ENCODE results near the gene FKBP8.

Gene FKBP8

DNA sequence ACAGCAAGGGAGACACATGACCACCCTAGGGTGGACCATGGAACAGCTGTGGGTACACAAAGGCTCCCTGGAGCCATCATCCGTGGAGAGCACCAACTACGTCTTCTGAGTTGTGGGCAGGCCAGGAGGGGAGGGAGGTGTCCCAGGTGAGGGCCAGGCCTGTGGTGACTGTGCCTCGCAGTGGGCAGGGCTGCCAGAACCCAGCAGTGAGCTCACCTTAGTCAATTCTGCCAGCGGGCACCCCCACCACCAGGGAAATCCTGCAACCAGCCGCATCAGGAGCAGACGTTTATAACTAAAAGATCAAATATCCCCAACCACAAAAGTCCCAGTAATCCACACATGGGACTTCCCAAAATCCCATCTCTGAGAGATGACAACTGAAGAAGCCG lies 41.1 kb downstream of the FKBP8 start:
- DNase-seq (ENCODE audit: low read depth in 2 of 2), result no peak

DNA sequence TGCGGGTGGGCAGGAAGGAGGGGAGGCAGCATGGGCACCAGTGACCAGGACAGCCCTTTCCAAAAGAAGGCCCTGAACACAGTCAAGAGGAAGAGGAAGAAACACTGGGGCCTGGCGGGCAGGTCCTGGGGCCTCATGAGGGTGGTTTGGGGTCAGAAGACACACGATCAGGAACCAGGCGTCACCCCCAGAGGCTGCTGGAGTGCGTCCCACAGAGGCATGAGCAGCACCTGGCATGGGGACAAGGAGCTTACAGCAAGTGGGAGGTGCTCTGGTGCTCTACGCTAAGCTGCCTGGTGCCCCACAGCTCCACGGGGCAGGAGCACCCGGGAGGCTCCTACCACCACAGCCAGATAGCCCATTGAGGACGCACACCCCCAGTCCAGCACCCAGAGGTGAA lies 41.5 kb downstream of the FKBP8 start:
- no peak for DNase-seq (ENCODE audit: low read depth in 2 of 2)

DNA sequence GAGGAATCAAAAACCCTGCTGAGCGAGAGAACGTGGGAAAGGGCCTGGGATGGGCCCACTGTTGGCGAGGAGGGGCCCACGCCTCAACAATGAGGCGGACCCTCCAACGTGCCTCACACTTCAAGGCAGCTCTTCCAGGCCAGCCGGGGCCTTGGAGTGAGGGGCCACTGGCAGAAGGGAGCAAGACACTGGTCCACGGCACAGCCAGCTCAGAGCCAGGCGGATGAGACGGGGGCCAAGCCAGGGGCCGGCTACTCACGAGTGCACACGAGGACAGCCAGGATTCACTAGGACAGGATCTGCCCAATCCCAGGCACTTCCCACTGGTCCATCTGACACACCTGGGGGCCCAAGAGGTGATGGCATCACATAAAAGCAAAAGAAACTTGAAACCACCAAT lies 42.0 kb downstream of the FKBP8 start:
- DNase-seq (ENCODE audit: low read depth in 2 of 2), result no peak

DNA sequence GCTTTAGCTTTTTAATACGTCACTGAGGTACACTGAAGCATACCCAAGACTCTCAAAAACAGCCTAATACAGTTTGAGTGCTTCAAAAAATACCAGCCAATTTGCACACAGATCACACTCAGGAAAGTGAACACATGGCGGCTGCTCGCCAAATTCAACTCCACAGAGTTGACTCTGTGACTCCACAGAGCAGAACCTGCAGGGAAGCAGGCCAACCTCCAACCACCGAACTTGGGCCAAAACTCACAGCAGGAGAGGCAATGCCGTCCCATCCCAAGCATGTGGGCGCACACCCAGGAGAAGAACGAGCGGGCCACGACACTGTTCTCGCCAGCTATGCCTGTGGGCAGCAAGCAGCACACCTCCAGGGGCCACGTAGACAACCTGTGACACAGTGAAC lies 42.6 kb downstream of the FKBP8 start:
- DNase-seq (ENCODE audit: low read depth in 2 of 2), result no peak

DNA sequence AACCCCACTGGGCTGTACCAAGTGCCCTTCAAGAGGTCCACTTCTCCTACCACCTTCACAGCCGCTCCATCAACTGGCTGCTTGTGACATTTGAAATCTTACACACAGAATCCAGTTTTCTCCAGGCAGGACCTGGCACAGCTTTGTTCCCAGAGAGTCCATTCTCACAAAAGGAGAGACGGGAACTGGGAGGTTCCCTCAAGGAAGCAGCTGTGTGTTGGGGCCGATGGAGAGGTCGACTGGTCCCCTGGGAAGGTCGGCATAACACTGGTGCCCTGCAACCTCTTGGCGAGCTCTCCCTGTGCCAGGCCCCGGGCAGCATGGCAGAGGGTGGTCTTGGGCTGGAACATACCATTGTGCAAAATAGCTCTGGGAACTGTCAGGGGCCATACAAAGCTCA lies 43.0 kb downstream of the FKBP8 start:
- no peak for DNase-seq (ENCODE audit: low read depth in 2 of 2)

DNA sequence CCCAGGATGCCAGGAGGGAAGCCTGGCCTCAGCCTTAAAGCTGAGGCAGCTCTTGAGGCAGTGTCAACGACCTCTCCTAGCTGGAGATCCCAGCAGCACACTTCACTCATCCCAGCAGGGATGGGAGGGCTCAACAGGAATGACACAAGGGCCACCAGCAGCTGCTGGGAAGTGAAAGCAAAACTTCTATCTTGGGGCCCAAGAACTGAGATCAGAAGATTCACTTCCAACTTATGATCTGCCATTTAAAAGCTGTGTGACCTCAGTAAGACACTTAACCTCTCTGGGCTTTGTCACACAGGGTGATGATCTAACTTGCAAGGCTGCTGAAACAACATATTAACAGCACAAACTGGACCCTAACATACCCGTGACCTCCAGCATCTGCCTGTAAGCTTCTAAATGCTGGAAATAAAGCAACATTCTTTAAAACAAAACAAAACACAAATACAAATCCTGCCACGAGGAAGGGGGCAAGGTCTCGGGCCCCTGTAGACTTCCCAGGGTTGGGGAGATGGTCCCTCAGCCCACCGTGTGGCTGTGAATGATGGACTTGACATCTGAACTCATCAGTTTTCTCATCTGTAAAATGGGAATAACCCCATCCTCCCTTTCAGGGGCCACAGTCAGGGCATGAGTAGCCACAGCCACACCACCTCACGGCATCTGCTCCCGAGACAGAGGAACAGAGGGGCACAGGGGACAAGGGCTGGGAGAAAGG lies 44.2 kb downstream of the FKBP8 start:
- DNase-seq (ENCODE audit: low read depth in 2 of 2), result no peak

DNA sequence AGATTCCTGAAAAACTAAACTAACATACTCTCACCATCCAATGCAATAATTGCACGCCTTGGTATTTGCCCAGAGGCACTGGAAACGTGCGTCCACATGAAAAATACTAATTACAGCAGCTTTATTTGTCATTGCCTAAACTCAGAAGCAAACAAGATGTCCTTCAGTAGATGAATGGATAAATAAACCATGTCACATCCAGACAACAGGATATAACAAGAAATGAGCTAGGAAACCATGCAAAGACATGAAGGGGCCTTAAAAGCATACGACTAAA lies 46.5 kb downstream of the FKBP8 start:
- DNase-seq (ENCODE audit: low read depth in 2 of 2), result no peak

DNA sequence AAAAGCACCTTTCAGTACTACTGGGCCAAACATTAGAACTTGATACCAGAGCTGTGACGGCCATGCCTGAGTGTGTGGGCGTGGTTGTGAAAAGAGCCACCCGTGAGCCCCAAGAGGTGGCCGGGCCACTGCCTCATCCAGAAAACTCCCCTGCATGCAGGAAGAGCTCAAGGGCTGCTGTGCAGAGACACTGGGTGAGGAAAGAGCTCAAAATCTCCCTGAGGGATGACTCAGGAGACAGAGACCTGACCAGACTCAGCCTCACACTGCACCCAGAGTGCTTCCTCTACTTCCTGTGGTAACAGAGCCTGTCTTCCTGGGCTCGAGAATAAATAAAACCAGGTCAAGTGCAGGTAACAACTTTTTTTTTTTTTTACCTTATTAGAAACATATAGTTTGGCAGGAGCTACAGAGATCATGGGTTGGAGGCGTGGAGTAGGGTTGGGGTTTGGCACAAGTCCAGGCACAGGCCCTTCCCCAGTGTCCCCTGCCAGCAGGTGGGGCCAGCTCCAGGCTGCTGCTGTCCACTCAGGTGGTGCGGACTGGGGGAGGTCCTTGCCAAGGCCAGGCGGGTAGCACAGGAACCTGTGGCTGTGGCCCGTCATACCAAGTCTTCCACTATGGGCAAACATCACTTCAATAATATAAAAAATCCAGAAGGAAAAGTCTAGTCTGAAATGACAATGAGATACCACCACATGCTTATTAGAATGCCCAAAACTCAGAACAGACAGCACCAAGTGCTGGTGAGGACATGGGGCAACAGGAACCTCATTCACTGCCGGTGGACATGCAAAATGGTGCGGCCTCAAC lies 47.0 kb downstream of the FKBP8 start:
- peak; percentile 23 to 31 for DNase-seq (ENCODE audit: low read depth in 2 of 2)

DNA sequence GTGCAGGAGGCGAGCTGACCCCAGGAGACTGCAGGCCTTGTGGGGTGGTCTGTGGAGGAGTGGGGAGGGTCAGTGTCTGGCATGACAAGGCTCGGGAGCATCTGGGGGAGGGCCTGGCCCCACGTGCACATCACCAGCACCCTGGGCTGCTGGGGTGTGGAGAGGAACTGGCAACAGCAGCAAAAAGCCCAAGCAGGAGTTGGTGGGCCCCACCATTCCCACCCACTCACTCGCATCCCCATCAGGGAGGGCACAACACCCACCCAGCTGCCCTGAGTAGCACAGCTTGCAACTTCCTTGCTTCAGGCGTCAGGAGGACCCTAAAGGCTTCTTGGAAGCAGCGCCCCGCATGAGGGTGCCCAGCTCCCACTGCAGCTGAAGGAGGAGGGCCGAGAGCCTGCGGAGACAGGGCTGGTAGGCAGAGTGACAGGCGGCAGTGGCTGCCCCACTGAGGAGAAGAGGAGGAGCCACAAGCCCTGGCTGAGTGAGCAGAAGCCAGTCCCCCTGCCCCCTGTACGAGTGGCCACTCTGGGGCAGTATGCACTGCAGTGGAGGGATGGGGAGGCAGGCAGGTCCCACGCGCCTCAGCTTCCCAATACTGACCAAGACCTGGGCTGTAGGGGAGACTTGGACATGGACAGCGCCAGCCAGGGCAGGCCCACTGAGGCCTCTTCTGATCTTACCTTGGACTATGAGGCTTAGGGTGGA lies 48.0 kb downstream of the FKBP8 start:
- no peak for DNase-seq (ENCODE audit: low read depth in 2 of 2)

DNA sequence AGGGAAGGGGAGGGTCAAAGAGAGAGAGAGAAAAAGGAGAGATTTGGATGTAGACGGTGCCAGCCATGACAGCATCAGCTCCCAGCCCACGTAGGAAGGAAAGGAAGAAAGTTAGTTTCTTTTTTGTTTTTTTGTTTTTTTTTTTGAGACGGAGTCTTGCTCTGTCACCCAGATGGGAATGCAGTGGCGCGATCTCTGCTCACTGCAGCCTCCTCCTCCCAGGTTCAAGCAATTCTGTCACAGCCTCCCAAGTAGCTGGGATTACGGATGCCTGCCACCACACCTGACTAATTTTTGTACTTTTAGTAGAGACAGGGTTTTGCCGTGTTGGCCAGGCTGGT lies 49.1 kb downstream of the FKBP8 start:
- no peak for DNase-seq (ENCODE audit: low read depth in 2 of 2)

DNA sequence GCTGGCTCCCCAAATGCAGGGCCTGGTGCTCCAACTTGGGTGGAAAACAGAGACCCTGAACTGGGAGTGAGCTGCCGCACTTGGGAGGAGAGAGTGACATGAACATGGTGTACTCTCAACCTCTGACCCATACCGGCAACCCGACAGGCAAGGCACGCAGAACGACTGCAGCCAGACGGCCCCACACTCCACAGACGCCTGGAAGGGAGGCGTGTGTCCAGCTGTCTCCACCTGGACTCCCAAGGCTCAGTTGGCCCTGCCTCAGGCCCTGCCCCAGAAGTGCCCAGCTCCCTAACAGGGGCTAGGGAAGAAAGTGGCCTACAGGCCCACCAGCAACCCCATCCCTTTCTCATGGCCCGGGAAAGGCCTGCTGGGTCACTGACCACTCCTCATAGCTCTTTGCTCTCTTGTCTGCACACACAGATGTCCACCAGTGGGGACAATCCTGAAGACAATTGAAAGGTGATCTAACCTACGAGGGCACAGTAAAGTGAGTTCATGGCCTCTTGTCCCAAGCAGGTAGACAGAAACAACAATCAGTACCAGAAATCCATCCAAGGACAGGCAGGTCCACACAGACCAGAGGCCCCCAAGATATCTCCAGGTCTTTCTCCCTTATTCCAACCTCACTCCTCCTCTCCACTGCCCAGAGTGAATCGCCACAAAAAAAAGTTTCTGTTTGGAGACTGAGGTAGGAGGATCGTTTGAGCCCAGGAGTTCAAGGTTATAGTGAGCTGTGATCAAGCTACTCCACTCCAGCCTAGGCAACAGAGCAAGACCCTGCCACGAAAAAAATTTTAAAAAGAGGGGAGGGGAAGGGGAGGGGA lies 49.7 kb downstream of the FKBP8 start:
- no peak for DNase-seq (ENCODE audit: low read depth in 2 of 2)

DNA sequence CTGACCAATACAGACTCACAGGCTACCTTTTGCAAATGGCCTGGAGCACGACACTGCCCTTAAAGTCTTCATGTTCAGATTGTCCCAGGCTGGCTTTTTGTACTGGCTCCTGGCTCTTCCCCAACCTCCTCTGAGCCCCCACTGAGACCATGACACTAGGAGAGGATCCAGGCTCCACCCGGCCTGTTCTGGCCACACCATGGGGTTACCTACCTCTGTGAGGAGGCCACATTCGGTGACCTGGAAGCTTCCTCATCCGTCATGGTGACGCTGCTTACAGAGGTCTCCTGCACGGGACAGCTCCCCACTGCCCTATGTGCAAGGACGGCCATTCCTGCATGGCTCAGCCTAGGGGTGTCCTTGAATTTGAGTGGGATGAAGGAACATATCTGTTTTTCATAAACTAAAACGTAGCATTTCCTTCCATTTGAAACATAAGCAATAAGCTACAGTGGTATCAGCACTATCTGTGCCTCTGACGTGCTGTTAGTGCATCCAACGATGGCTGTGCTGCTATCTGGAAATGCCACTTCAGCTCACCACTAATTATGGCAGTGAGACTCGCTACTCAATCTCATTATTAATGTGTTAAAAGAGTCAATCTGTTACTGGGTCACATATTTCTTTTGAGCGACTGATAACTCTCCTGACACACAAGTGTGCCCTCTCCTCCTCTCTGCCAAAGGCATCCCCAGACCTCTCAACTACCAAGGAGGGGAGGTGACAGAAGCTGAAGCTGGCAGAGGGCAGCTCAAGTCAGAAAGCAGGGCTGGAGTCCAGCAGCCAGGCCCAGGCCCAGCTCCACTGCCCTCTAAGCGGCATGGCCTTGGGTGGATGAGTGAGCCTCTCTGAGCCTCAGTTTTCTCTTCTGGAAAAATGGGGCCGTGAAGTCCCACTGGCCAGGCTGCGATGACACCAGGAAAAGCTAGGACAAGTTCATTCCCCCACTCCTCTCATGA lies 51.1 kb downstream of the FKBP8 start:
- no peak for DNase-seq (ENCODE audit: low read depth in 2 of 2)

DNA sequence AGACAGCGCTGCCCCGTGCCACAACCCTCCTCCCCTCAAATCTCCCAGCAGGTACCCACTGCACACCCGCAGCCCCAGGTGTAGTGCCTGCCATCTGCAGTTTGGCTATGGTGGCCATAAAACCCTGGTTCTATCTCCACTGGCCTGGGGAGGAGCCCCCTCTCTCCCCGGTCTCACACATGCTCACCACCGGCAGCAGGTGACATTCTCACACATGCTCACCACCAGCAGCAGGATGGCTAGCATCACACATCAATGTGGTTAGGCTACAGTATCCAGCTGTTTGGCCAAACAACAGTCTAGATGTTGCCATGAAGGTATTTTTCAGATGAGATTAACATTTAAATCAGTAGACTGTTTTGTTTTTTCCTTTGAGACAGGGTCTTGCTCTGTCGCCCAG lies 52.6 kb downstream of the FKBP8 start:
- no peak for DNase-seq (ENCODE audit: low read depth in 2 of 2)

DNA sequence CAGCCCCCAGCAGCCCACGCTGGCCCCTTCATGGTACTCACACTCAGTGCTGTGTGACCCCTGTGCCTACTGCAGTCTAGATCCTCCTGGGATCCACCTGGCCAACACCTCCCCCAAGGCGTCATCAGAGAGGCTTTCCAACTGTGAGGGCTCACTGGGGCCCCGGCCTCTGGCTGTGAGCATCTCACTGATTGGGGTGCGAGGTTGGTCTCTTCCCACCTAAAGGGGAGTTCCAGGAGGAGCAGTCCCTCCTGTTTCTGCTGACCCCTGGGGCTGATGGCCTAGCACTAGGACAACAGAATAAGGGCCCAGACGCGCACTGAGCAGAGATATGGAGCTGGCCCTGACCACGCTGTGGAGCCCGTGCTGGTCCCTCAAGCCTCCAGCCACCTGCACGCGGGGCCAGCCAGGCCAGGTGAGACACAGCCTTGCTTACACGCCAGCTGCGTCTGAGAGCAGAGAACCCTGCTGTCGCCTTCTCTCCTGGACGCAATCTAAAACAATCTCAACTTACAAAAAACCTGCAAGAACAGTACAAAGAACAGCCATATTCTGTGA lies 53.7 kb downstream of the FKBP8 start:
- no peak for DNase-seq (ENCODE audit: low read depth in 2 of 2)

DNA sequence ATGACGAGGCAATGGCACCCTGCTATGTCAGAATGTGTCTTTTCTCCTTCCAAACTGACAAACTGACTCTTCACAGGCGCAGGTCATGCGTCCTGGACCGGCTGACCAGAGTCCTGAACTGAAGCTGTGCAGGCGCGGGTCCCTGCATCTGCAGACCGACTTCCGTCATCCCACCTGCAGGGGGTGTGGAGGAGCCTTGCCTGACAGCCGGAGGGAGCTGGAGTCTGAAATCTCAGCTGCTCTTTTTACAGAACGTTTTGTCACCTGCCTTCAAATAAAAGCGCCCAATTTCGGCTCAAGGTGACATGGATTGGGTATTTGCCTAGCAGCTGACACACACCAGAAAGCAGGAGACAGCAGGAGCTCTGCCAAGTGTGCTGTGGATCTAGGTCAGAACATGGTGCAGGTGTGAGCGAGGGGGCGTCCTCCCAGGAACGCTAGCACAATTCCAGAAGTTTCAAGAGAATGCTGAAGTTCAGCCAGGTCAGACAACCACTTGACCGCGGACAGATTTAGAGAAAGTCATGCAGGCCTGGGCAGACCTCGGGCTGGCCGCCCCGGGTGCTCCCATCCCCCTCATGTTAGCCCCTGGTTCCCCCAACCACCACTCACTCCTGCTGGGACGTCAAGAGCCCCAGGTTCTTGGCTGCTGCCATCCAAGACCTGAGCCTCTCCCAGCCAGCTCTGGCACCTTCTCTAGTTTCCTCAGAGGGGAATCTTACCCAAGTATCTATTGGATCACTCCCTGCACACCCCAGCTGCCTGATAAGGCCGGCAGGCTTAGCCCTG lies 54.3 kb downstream of the FKBP8 start:
- DNase-seq (ENCODE audit: low read depth in 2 of 2), result no peak

DNA sequence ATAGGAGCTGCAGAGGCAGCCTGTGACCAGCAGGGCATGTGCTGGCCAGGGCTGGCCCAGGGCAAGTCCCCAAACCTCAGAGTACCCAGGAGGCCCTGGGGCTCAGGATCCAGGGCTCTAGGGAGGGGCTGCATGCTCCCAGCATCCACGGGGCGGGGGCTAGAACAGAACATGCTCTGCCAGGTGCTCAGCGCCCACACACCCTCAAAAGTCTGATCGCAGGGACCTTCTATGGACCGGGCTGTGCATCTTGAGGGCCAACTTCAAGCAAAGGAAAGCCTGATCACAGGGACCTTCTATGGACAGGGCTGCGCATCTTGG lies 55.0 kb downstream of the FKBP8 start:
- DNase-seq (ENCODE audit: low read depth in 2 of 2), result no peak

DNA sequence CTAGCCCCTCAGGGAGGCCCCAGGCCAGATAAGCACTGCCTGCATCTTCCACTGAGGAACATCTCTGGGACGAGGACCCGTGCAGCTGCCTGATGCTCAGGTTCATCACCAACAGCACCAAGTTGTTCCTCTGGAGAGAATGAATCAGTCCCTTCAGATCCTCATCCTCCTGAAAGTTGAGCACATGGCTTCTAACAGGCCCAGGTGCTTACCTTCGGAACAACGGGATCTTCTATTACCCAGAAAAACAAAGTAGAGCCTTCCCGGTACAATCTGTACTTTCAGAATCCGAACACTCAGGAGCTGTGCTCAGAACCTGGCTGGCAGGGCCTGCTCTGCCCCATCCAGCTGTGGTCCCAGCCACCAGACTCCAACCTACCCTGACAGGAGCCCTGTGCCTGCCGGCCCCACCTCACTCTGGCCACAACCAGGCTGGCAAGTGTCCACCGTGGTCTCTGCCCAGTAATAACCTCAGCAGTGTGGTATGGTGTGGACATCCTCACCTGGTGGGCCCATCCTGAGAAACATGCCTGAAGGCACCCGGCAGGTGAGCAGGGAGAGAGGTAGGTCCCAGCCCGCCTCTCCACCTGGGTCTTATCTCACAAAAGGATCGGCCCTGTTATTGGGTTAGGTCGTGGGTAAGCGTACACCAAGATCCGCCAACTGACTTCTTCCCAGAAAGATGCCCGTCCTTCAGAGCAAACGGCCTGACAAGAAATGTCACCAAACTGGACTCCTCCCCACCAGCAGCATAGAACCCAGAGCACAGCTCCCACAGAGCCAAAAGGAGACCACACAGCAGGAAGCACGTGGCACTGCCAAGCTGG lies 55.6 kb downstream of the FKBP8 start:
- DNase-seq (ENCODE audit: low read depth in 2 of 2), result no peak

DNA sequence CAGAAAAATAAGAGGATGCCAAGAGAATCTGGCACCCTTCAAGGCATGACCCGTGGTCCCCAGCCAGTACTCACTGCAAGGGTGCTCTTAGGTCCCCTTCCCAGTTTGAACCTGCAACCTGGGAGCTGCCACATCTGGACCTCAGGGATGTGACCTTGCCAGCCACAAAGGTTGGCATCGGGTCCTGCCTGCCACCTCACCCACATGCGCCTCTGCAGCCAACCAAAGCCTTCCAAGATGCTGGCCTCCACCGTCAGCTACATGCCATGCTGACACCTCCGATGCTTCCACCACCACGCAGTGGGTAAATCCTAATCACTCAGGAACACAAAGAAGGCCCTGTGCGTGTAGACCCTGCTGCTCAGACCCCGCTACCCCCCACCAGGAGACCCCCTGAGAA lies 56.6 kb downstream of the FKBP8 start:
- no peak for DNase-seq (ENCODE audit: low read depth in 2 of 2)

DNA sequence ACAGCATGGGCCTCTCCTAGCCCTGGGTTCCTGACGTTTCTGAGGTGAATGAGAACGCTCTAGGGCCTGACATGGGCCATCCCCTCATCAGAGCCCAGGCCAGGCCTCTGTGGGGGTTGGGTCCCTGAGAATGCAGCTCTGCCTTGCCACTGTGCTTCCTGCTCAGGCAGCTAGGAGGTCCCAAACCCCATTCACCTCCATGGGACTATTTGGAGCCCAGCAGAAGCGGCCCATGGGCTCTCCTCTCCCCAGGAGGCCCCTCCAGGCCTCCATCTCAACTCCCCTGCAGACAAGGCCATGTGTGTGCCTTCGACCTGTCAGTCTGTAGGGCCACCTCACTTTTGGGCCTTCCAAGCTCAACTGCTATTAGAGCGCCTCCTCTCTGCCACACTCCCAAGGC lies 58.4 kb downstream of the FKBP8 start:
- no peak for DNase-seq (ENCODE audit: low read depth in 2 of 2)
